HepG2 (cell line): Measurements from ENCODE around the gene PRKAG1. TPM values are rescaled to one million over a fixed set of nuclear protein-coding genes. Genes with fewer than 3 reads are reported as not detected.

Source experiments
- DNMT3B ChIP-seq: conservative IDR thresholded peaks from 2 replicates; pipeline ENCODE4 v1.6.1; 2016; ENCODE audit warnings: missing biosample characterization, control low read depth
- MAF1 ChIP-seq: sonication (generic); formaldehyde crosslinking; IDR thresholded peaks from 2 replicates; pipeline ENCODE4 v1.5.0; 2020; ENCODE audit warnings: missing genetic modification reagents, borderline replicate concordance
- PATZ1 ChIP-seq: sonication (generic); formaldehyde crosslinking; IDR thresholded peaks from 2 replicates; pipeline ENCODE4 v1.4.0; 2020; ENCODE audit warnings: missing genetic modification reagents
- REPIN1 ChIP-seq: sonication (generic); formaldehyde crosslinking; IDR thresholded peaks from 2 replicates; pipeline ENCODE4 v1.8.0; 2022; ENCODE audit warnings: missing genetic modification reagents, low read depth, mild to moderate bottlenecking, borderline replicate concordance
- THAP9 ChIP-seq: sonication (generic); formaldehyde crosslinking; IDR thresholded peaks from 2 replicates; pipeline ENCODE4; 2020; ENCODE audit warnings: missing genetic modification reagents, mild to moderate bottlenecking, borderline replicate concordance
- ZFP91 ChIP-seq: sonication (generic); formaldehyde crosslinking; IDR thresholded peaks from 2 replicates; pipeline ENCODE4 v1.9.0; 2022; ENCODE audit warnings: missing genetic modification reagents, mild to moderate bottlenecking, borderline replicate concordance
- ZNF34 ChIP-seq: sonication (generic); formaldehyde crosslinking; IDR thresholded peaks from 2 replicates; pipeline ENCODE4 v1.4.0; 2020; ENCODE audit warnings: mild to moderate bottlenecking, missing genetic modification reagents, borderline replicate concordance
- polyA plus RNA-seq, 8 experiments: library from polyadenylated mRNA; depleted of rRNA in 3 of 8; stranded (reverse) in 7 of 8; unstranded in 1 of 8; fragments of >200 nt; fragmentation: Illumina TruSeq in 4 of 8; extraction: Trizol in 4 of 8; gene quantifications; 2 replicates each; pipeline versions ENCODE4 v1.2.1 to v1.2.3, GENCODE V29; 2011 to 2016; ENCODE audit warnings: low read depth in 4 of 8, missing spikeins in 1 of 8, mixed read lengths in 1 of 8; ENCODE audit not compliant: insufficient read depth in 1 of 8
- total RNA-seq, 5 experiments: library from RNA; depleted of rRNA; stranded (reverse); fragments of >200 nt; fragmentation: Illumina TruSeq; extraction: Trizol; gene quantifications; 2 replicates each; pipeline ENCODE4 v1.2.3, GENCODE V29; 2016; ENCODE audit warnings: low read depth in 1 of 5

The PRKAG1 gene
- total and polyA plus RNA-seq, 2 of the 13 experiments (the other 11 are each of a cell fraction or from before 2014, with no cell fraction given): 26.1 to 32.8 TPM

- TF ChIP-seq REPIN1 (CRISPR knock-in tag) (no peak), MAF1 (no peak), ZNF34 (no peak), PATZ1 (0 out of 2 replicates have a peak, but pooled peaks have one; percentile 14), DNMT3B (no peak), THAP9 (CRISPR knock-in tag) (no peak), ZFP91 (CRISPR knock-in tag) (0 out of 2 replicates have a peak, but pooled peaks have one; percentile 23)
Measured at GRCh38 chr12:48973531-48973930, 45.0 kb downstream of the PRKAG1 start (continued).
